ENCODE data around the gene WDR59. TPM values are rescaled to one million over a fixed set of nuclear protein-coding genes. Genes with fewer than 3 reads are reported as not detected.

The WDR59 gene
- total RNA-seq, 4 donors from 2014 or later, result 26.2 to 153 (median 59.1) TPM

DNA sequence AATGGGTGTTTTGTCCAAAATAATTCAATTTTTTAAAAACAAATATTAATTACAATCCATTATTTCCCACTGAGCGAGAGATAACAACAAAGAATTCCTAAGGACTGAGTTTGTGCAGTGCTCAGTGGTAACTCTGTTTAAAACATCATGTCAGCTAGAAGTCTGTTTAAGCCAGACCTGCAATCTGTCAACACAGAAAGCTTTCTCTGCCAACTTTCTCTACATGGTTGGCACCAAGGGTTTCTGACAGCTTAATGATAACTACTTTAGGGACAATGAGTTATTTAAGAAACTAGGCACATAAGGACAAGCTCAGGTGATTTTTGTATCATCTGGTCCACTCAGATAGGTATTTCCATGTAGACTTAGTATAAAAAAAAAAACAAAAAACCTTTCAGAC lies 81.8 kb downstream of the WDR59 start:
- DNase-seq (ENCODE audit: low spot score in 2 of 2), result no peak
- Histone ChIP-seq H3K27me3 (no peaks in the 10 kb centered on the region), H3K4me1 (no peaks in the 10 kb centered on the region), H3K27ac (no peak overlapping the region), H3K9me3 (no peaks in the 10 kb centered on the region), H3K4me3 (no peak overlapping the region), H3K36me3 (peaks cover 67% of the 10 kb centered on the region)
- no peak for TF ChIP-seq POLR2AphosphoS5 (IDR thresholded peaks at IDR 0.05)
- TF ChIP-seq EP300 (IDR thresholded peaks at IDR 0.05), result no peak
- WGBS, result 89% methylated on average over 1 of the region's 1 CpG

- H3K9me3 ChIP-seq, result no peaks in the 10 kb centered on the region
- no peak overlapping the region for H3K27ac ChIP-seq
- H3K27me3 ChIP-seq, result no peaks in the 10 kb centered on the region
- WGBS, result 97% methylated on average over 5 of the region's 5 CpGs
- H3K36me3 ChIP-seq, result peaks cover 58% of the 10 kb centered on the region
- no peak overlapping the region for H3K4me3 ChIP-seq
- DNase-seq (ENCODE audit: low spot score in 2 of 2), result no peak
- TF ChIP-seq EP300 (IDR thresholded peaks at IDR 0.05), result no peak
- TF ChIP-seq POLR2A (IDR thresholded peaks at IDR 0.05), result no peak
- TF ChIP-seq, protein P1, sequence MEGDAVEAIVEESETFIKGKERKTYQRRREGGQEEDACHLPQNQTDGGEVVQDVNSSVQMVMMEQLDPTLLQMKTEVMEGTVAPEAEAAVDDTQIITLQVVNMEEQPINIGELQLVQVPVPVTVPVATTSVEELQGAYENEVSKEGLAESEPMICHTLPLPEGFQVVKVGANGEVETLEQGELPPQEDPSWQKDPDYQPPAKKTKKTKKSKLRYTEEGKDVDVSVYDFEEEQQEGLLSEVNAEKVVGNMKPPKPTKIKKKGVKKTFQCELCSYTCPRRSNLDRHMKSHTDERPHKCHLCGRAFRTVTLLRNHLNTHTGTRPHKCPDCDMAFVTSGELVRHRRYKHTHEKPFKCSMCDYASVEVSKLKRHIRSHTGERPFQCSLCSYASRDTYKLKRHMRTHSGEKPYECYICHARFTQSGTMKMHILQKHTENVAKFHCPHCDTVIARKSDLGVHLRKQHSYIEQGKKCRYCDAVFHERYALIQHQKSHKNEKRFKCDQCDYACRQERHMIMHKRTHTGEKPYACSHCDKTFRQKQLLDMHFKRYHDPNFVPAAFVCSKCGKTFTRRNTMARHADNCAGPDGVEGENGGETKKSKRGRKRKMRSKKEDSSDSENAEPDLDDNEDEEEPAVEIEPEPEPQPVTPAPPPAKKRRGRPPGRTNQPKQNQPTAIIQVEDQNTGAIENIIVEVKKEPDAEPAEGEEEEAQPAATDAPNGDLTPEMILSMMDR (IDR thresholded peaks at IDR 0.05), result no peak
- no peak for TF ChIP-seq POLR2AphosphoS5 (IDR thresholded peaks at IDR 0.05)
- H3K4me1 ChIP-seq, result no peaks in the 10 kb centered on the region
These were observed 82.8 kb downstream of the WDR59 start for GRCh38 chr16:74902161-74902560.

GRCh38 chr16:74901606-74902005 lies 83.3 kb downstream of the WDR59 start:
- H3K4me3 ChIP-seq, result no peak overlapping the region
- no peak for DNase-seq (ENCODE audit: low spot score in 2 of 2)
- peaks cover 52% of the 10 kb centered on the region for H3K36me3 ChIP-seq
- WGBS, result 88% methylated on average over 4 of the region's 4 CpGs
- H3K27me3 ChIP-seq, result no peaks in the 10 kb centered on the region
- TF ChIP-seq POLR2AphosphoS5 (IDR thresholded peaks at IDR 0.05) (no peak), POLR2A (IDR thresholded peaks at IDR 0.05) (no peak), EP300 (IDR thresholded peaks at IDR 0.05) (no peak)
- TF ChIP-seq, protein P1 (IDR thresholded peaks at IDR 0.05), result no peak
- H3K4me1 ChIP-seq, result no peaks in the 10 kb centered on the region
- H3K27ac ChIP-seq, result no peak overlapping the region
- no peaks in the 10 kb centered on the region for H3K9me3 ChIP-seq

GRCh38 chr16:74899816-74900215 lies 85.1 kb downstream of the WDR59 start:
- no peak overlapping the region for H3K4me3 ChIP-seq
- H3K27me3 ChIP-seq, result no peaks in the 10 kb centered on the region
- no peak for TF ChIP-seq POLR2A (IDR thresholded peaks at IDR 0.05)
- DNase-seq (ENCODE audit: low spot score in 2 of 2), result no peak
- H3K27ac ChIP-seq, result no peak overlapping the region
- H3K36me3 ChIP-seq, result peaks cover 44% of the 10 kb centered on the region
- WGBS, result 95% methylated on average over 4 of the region's 4 CpGs
- no peaks in the 10 kb centered on the region for H3K9me3 ChIP-seq
- H3K4me1 ChIP-seq, result no peaks in the 10 kb centered on the region

DNA sequence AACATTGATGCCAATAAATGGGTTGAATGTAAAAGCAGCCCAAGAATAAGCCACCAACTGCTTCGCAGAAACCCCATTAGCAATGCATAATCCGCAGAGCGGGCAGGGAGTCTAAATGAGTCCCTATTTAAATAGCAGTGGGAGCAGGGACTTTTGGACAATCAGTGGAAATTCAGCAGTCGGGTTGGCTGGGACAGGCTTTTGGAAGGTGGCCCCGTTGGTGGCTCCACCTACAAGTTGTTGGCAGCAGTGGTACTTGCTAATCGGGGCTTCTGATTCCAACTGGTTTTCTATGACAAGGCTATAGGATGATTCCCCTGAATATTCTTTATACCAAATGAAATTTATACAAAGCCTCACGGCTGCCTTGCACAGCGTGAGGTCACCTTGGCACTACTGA lies 86.3 kb downstream of the WDR59 start:
- Histone ChIP-seq H3K36me3 (peaks cover 41% of the 10 kb centered on the region), H3K4me1 (no peaks in the 10 kb centered on the region), H3K27me3 (no peaks in the 10 kb centered on the region), H3K9me3 (no peaks in the 10 kb centered on the region), H3K4me3 (no peak overlapping the region), H3K27ac (no peak overlapping the region)
- DNase-seq (ENCODE audit: low spot score in 2 of 2), result no peak
- no peak for TF ChIP-seq EP300 (IDR thresholded peaks at IDR 0.05)
- TF ChIP-seq POLR2A (IDR thresholded peaks at IDR 0.05), result no peak
- TF ChIP-seq, protein P1 (IDR thresholded peaks at IDR 0.05), result no peak
- no peak for TF ChIP-seq POLR2AphosphoS5 (IDR thresholded peaks at IDR 0.05)
- WGBS, result 79% methylated on average over 8 of the region's 8 CpGs

DNA sequence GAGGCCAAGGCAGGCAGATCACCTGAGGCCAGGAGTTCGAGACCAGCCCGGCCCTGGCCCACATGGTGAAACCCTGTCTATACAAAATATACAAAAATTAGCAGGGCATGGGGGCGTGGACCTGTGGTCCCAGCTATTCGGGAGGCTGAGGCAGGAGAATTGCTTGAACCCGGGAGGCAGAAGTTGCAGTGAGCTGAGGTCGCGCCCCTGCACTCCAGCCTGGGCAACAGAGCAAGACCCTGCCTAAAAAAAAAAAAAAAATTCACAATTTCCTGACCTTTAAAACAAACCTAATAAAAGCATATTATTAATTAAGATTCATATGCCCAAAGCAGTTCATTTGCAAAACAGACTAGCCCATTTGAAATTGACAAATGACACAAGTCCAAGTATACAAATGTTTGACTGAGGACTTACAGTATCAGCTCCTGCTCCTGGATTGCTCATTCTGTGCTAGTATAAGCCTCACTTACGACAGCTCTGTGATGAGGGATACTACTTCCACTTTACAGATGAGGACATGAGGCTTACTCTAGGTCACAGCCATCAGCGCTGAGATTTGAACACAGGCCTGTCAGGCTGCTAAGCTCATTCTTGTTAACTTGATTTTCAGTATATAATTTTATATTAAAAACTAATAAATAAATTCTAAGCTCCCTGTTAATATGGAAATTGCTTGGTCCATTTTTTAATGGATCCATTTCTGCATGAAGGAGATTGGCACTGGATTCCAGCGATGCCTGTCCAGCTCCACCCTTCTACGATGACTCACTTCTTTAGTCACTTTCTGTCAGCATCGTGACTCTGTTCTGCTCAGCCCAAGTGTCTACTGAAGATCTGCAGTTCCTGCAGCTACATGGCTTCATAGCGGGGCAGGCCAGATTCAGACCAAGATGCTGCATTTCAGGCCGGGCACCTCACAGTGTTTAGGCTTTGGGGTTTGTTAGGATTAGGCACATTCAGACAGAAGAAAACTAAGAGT lies 88.2 kb downstream of the WDR59 start:
- no peaks in the 10 kb centered on the region for H3K27me3 ChIP-seq
- 79% methylated on average over 14 of the region's 14 CpGs for WGBS
- DNase-seq (ENCODE audit: low spot score in 2 of 2), result no peak
- H3K4me1 ChIP-seq, result no peaks in the 10 kb centered on the region
- no peak overlapping the region for H3K27ac ChIP-seq
- no peak overlapping the region for H3K4me3 ChIP-seq
- TF ChIP-seq POLR2A (IDR thresholded peaks at IDR 0.05), result no peak
- no peak for TF ChIP-seq EP300 (IDR thresholded peaks at IDR 0.05)
- peaks cover 49% of the 10 kb centered on the region for H3K36me3 ChIP-seq
- no peaks in the 10 kb centered on the region for H3K9me3 ChIP-seq
